GM13976 (cell line): ENCODE results near the gene MAGEF1.

ENCODE experiments used
- DNase-seq: peaks from one replicate; pipeline ENCODE4 v3.0.0; 2012; ENCODE audit warnings: low spot score
- in situ Hi-C: fragments of 300-500 bp; cut with MboI; formaldehyde crosslinking; loops from one replicate; pipeline ENCODE4 v1.12.0; 2022; ENCODE audit warnings: low sequenced_read_pairs, mixed read lengths, inconsistent platforms; ENCODE audit not compliant: unreplicated experiment
- TF ChIP-seq, protein P1 (sequence below): IDR thresholded peaks from 2 replicates; pipeline ENCODE4 v1.5.1; 2012; ENCODE audit warnings: borderline replicate concordance, mild to moderate bottlenecking; ENCODE audit not compliant: insufficient read depth; ENCODE audit errors: extremely low read depth, missing control alignments, control extremely low read depth

The MAGEF1 gene

DNA sequence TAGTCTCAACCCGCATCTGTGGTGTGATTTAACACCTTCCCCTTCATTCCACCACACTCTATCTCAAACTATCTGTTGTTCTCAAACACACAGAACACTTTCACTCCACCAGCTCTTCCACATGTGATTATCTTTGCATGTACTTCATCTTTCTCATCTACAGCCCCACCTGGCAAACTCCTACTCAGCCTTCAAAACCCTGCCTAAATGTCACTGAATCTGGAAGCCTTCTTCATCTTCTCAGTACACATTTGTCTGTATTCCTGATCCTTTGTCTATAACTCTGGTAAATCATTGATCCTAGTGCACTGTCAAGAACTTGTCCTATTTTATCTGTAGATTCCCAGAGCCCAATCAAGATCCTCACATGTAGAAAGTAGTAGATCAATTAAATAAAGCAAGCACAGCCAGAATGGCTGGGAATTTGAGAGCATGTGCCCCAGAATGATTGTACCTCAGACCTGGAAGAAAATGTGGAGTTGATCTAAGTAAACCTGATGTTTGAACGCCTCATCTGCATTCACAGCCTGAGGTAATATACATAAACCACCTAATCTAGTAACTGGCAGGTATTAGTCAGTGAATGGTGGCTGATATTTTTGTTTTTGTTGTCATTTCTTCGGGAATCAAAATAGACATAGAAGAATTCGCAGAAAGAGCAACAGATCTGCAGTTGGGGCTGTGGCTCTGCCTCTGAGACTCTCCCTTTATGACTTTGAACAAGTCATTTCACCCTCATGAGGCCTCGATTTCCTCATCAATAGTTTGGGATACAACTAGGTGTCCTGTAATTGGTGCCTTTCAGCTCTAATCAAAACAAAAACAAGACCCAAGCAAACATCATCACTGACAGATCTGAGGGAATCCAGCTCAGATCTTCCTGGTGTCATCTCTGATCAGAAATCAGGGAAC, 28.0 kb upstream of the MAGEF1 start:
- TF ChIP-seq, protein P1, sequence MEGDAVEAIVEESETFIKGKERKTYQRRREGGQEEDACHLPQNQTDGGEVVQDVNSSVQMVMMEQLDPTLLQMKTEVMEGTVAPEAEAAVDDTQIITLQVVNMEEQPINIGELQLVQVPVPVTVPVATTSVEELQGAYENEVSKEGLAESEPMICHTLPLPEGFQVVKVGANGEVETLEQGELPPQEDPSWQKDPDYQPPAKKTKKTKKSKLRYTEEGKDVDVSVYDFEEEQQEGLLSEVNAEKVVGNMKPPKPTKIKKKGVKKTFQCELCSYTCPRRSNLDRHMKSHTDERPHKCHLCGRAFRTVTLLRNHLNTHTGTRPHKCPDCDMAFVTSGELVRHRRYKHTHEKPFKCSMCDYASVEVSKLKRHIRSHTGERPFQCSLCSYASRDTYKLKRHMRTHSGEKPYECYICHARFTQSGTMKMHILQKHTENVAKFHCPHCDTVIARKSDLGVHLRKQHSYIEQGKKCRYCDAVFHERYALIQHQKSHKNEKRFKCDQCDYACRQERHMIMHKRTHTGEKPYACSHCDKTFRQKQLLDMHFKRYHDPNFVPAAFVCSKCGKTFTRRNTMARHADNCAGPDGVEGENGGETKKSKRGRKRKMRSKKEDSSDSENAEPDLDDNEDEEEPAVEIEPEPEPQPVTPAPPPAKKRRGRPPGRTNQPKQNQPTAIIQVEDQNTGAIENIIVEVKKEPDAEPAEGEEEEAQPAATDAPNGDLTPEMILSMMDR: no peak
- no peak for DNase-seq
- in situ Hi-C loops: no loop called here

DNA sequence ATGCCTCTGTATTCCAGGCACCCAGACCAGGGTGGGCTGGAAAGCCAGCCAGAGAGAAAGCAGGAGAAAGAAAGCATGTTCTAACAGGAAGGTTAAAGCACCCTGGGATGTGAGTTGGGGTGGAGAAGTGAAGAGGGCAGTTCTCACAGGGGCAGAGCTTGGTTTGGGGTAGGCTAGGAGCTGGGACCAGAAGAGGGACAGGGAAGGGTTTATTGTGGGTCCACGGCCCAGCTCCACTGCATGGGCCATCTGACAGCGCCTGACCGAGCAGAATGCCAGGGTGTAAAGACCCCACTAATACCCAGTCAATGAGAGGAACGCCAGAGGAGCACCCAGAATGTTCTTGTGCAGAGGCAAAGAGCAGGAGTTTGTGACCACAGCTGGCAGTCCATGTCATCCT, 27.1 kb upstream of the MAGEF1 start:
- no peak for DNase-seq
- in situ Hi-C loops: no loop called here
- TF ChIP-seq, protein P1: no peak

DNA sequence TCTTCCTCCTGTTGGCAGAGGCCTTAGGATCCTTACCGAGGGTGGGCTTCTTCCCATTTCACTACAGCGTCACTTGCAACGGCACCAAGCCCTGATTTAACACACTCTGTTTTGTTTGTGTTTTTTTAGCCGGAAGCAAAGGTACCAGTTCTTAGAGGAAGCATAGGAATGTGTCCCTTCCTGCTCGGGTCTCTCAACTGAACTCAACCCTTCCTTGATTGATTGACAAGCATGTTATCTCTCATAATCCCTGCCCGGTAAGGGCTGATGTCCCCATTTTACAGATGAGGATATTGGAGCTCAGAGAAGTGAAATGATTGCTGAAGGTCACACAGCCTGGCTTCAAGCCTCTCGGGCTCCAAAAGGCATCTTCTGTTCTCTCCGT, 26.6 kb upstream of the MAGEF1 start:
- TF ChIP-seq, protein P1: no peak
- in situ Hi-C loops: no loop called here
- no peak for DNase-seq

DNA sequence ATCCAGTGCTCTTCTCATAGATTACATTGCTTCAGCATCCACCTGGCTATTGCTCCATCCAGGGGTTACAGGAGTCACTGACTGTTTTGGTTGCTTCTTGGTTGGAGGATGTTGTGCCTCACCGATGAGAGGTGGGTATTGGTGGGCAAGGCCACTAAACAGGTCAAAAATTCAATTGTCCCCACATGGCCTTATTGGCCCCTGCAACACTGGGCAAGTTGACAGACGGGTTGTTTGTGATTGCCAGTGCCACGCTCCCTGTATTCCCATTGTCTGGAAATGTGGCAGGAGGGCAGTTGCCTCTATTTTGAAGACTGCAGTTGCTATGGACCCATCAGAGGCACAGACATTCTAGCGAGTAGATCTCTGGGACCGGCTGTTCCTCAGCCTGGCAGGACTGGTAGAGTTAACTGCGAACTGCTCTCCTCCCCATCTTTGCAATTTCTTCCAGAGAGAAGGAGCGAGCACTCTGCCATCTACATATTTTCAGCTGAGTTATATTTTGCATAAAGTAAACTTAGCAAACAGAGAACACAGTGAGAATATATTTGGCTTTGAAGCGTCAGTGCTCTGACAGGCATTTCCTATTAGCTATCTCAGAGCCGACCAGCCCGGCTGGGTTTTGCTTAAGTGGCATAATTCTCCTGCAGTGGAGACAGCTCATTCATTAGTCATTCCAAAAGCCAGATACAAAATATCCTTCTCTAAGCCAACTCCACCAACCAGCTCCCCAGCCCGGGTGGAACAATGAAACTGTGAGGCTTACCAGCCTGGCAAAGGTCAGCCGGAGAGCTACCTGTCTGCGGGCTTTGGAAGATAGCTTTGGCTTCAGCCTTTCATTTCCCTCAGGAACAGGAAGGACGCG, 26.0 kb upstream of the MAGEF1 start:
- TF ChIP-seq, protein P1: no peak
- in situ Hi-C loops: no loop called here
- DNase-seq: no peak

DNA sequence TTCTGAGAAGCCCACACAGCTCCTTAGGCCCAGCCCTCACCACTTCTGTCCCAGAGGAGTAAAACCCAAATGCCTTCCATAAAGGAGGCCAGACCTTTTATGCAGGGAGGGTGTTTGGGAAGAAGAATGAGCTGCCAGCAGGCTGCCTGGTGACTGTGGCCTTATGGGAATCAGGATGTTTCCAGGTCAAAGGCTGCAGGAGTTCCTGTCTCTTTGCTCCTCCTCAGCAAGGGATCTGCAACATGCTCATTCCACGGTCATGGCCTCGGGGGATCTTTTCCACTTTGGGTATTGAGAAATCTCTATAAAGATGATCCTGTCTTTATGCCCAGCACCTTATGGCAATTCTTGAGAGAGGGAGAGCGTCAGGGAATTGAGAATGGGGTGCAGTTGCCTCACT, 25.2 kb upstream of the MAGEF1 start:
- TF ChIP-seq, protein P1: no peak
- DNase-seq: no peak
- in situ Hi-C loops: no loop called here

DNA sequence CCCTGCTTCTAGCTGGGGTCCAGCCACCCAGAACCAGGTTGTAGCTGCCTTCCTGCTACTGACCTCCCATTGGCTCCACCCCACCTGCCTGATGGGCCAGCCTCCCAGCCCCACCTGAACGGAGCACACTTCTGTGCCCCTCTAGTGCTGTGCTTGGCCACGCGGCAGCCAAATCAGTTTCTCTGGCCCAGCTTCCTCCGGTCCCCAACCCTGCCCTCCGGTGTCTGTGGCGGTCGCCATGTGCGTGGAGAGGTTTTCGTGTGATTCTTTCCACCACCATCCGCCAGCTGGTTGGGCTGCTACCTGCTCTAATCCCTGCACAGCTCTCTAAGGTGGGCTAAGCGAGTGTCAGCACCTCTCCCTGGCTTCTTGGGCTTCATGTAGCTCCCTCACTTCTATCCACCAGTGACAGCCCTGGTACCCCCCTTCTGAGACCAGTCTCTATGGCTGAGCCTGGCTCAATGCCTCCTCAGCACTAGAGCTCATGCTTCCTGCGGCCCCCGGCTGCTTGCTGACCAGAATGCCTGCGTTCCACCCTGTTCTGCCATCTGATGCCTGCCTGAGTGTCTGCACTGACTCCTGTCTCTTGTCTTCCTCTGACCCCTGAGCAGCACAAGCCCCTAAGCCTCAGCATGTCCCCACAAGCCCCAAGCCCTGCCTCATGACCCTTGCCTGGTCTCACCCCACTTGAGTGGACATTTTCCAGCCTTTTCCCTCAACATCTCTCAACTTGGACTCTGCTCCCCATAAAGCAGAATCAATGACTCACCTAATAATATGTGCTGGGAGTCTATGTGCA, 23.2 kb upstream of the MAGEF1 start:
- TF ChIP-seq, protein P1: no peak
- no peak for DNase-seq

More for the DNA sequence above, 23.2 kb upstream of the MAGEF1 start:
- in situ Hi-C loops: no loop called here
